HepG2 (cell line): Measurements from ENCODE around the gene ADIPOR1. TPM values are rescaled to one million over a fixed set of nuclear protein-coding genes. Genes with fewer than 3 reads are reported as not detected.
A peak's percentile ranks its signal among the peaks of the same experiment; 100 is the strongest.

Experiments used
- AKAP8 ChIP-seq: sonication (generic); formaldehyde crosslinking; IDR thresholded peaks from 2 replicates; pipeline ENCODE4 v1.5.1; 2020; ENCODE audit warnings: mild to moderate bottlenecking, missing genetic modification reagents
- DNMT1 ChIP-seq: sonication (generic); formaldehyde crosslinking; IDR thresholded peaks from 2 replicates; pipeline ENCODE4 v1.5.1; 2020; ENCODE audit warnings: mild to moderate bottlenecking, missing genetic modification reagents
- ELF1 ChIP-seq: sonication (generic); formaldehyde crosslinking; IDR thresholded peaks from 2 replicates; pipeline ENCODE4 v1.4.0; 2020; ENCODE audit warnings: missing genetic modification reagents
- ERF ChIP-seq: IDR thresholded peaks from 2 replicates; pipeline ENCODE4 v1.6.1; 2018; ENCODE audit warnings: missing biosample characterization, missing genetic modification reagents
- GMEB1 ChIP-seq: sonication (generic); formaldehyde crosslinking; IDR thresholded peaks from 2 replicates; pipeline ENCODE4 v1.5.1; 2020; ENCODE audit warnings: missing genetic modification reagents, mild to moderate bottlenecking, borderline replicate concordance
- HIC2 ChIP-seq: sonication (generic); formaldehyde crosslinking; IDR thresholded peaks from 2 replicates; pipeline ENCODE4 v1.9.0; 2022; ENCODE audit warnings: low read depth, missing genetic modification reagents
- HNRNPH1 ChIP-seq: fragments of 200-400 bp; formaldehyde crosslinking; optimal IDR thresholded peaks from 2 replicates; pipeline ENCODE3; 2017; ENCODE audit warnings: mild to moderate bottlenecking, low read depth, low read length
- LCORL ChIP-seq, 2 experiments: fragments of 450-650 bp in 1 of 2; sonication (generic) in 1 of 2; formaldehyde crosslinking in 1 of 2; IDR thresholded peaks; 2 replicates each; pipeline versions ENCODE4 v1.5.0 to v1.6.1; 2017 to 2020; ENCODE audit warnings: antibody characterized with exemption in 1 of 2, missing genetic modification reagents in 1 of 2
- LRRFIP1 ChIP-seq: sonication (generic); formaldehyde crosslinking; conservative IDR thresholded peaks from 2 replicates; pipeline ENCODE4 v1.4.0; 2020; ENCODE audit warnings: missing genetic modification reagents
- MYNN ChIP-seq: sonication (generic); formaldehyde crosslinking; IDR thresholded peaks from 2 replicates; pipeline ENCODE4 v1.4.0; 2020; ENCODE audit warnings: mild to moderate bottlenecking, low read depth, missing genetic modification reagents
- NFIC ChIP-seq: IDR thresholded peaks from 2 replicates; pipeline ENCODE4 v1.6.1; 2012; ENCODE audit warnings: mild to moderate bottlenecking, low read length, inconsistent platforms
- NFYB ChIP-seq: sonication (generic); formaldehyde crosslinking; IDR thresholded peaks from 2 replicates; pipeline ENCODE4 v1.4.0; 2020; ENCODE audit warnings: missing genetic modification reagents
- PHF20 ChIP-seq: sonication (generic); formaldehyde crosslinking; IDR thresholded peaks from 2 replicates; pipeline ENCODE4 v1.5.0; 2020; ENCODE audit warnings: mild to moderate bottlenecking, missing genetic modification reagents
- PPARG ChIP-seq: conservative IDR thresholded peaks from 2 replicates; pipeline ENCODE4 v1.6.1; 2016; ENCODE audit warnings: missing biosample characterization, missing genetic modification reagents
- SNAPC2 ChIP-seq: sonication (generic); formaldehyde crosslinking; IDR thresholded peaks from 2 replicates; pipeline ENCODE4 v1.8.1; 2022; ENCODE audit warnings: mild to moderate bottlenecking, missing genetic modification reagents
- ZBTB10 ChIP-seq: sonication (generic); formaldehyde crosslinking; IDR thresholded peaks from 2 replicates; pipeline ENCODE4 v1.4.0; 2020; ENCODE audit warnings: missing genetic modification reagents, borderline replicate concordance
- ZBTB43 ChIP-seq: sonication (generic); formaldehyde crosslinking; conservative IDR thresholded peaks from 2 replicates; pipeline ENCODE4 v1.4.0; 2020; ENCODE audit warnings: missing genetic modification reagents
- ZNF235 ChIP-seq: sonication (generic); formaldehyde crosslinking; IDR thresholded peaks from 2 replicates; pipeline ENCODE4 v1.8.1; 2023; ENCODE audit warnings: mild to moderate bottlenecking, missing genetic modification reagents, borderline replicate concordance
- ZNF274 ChIP-seq: sonication (generic); formaldehyde crosslinking; IDR thresholded peaks from 2 replicates; pipeline ENCODE4 v1.5.1; 2020; ENCODE audit warnings: mild to moderate bottlenecking, missing genetic modification reagents
- ZNF883 ChIP-seq: sonication (generic); formaldehyde crosslinking; IDR thresholded peaks from 2 replicates; pipeline ENCODE4 v1.5.1; 2020; ENCODE audit warnings: mild to moderate bottlenecking, missing genetic modification reagents; ENCODE audit errors: not compliant biosample characterization
- polyA plus RNA-seq, 8 experiments: library from polyadenylated mRNA; depleted of rRNA in 3 of 8; stranded (reverse) in 7 of 8; unstranded in 1 of 8; fragments of >200 nt; fragmentation: Illumina TruSeq in 4 of 8; extraction: Trizol in 4 of 8; gene quantifications; 2 replicates each; pipeline versions ENCODE4 v1.2.1 to v1.2.3, GENCODE V29; 2011 to 2016; ENCODE audit warnings: low read depth in 4 of 8, missing spikeins in 1 of 8, mixed read lengths in 1 of 8; ENCODE audit not compliant: insufficient read depth in 1 of 8
- total RNA-seq, 5 experiments: library from RNA; depleted of rRNA; stranded (reverse); fragments of >200 nt; fragmentation: Illumina TruSeq; extraction: Trizol; gene quantifications; 2 replicates each; pipeline ENCODE4 v1.2.3, GENCODE V29; 2016; ENCODE audit warnings: low read depth in 1 of 5

Gene ADIPOR1
- total and polyA plus RNA-seq, 2 of the 13 experiments (the other 11 are each of a cell fraction or from before 2014, with no cell fraction given) = 60.0 to 141 TPM

GRCh38 chr1:202967684-202968281 is 9.7 kb upstream of the ADIPOR1 start (continued):
- TF ChIP-seq ZBTB43 = no peak
- no peak for TF ChIP-seq AKAP8 (CRISPR knock-in tag)
- no peak for TF ChIP-seq ZNF274 (CRISPR knock-in tag)
- no peak for TF ChIP-seq PHF20 (CRISPR knock-in tag)
- TF ChIP-seq ZBTB10 (CRISPR knock-in tag) = no peak
- no peak for TF ChIP-seq MYNN
- TF ChIP-seq DNMT1 (CRISPR knock-in tag) = no peak
- no peak for TF ChIP-seq ZNF235 (CRISPR knock-in tag)
- TF ChIP-seq HIC2 (CRISPR knock-in tag) = no peak
- TF ChIP-seq GMEB1 (CRISPR knock-in tag) = no peak
- TF ChIP-seq LRRFIP1 (CRISPR knock-in tag) = no peak
- TF ChIP-seq NFIC = no peak
- TF ChIP-seq ZNF883 (CRISPR knock-in tag) = no peak
- no peak for TF ChIP-seq ELF1
- TF ChIP-seq SNAPC2 (CRISPR knock-in tag) = no peak
- no peak for TF ChIP-seq NFYB (CRISPR knock-in tag)
- TF ChIP-seq LCORL (IDR thresholded peaks at IDR 0.05) = no peak
- TF ChIP-seq LCORL (CRISPR knock-in tag; IDR thresholded peaks at IDR 0.05) = 0 out of 2 replicates have a peak, but pooled peaks have one; percentile 6
- no peak for TF ChIP-seq PPARG (CRISPR knock-in tag)
- TF ChIP-seq ERF (CRISPR knock-in tag) = no peak
- TF ChIP-seq HNRNPH1 = no peak
